GM12873 (cell line): ENCODE measurements around the gene FAM210A.

ENCODE experiments used
- TF ChIP-seq, protein P1 (sequence below): IDR thresholded peaks from 2 replicates; pipeline ENCODE4 v1.5.1; 2012; ENCODE audit warnings: low read depth, mild to moderate bottlenecking, moderate library complexity, low read length, control low read depth; ENCODE audit not compliant: insufficient read depth; ENCODE audit errors: missing control alignments

FAM210A gene, protein sequence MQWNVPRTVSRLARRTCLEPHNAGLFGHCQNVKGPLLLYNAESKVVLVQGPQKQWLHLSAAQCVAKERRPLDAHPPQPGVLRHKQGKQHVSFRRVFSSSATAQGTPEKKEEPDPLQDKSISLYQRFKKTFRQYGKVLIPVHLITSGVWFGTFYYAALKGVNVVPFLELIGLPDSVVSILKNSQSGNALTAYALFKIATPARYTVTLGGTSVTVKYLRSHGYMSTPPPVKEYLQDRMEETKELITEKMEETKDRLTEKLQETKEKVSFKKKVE

DNA sequence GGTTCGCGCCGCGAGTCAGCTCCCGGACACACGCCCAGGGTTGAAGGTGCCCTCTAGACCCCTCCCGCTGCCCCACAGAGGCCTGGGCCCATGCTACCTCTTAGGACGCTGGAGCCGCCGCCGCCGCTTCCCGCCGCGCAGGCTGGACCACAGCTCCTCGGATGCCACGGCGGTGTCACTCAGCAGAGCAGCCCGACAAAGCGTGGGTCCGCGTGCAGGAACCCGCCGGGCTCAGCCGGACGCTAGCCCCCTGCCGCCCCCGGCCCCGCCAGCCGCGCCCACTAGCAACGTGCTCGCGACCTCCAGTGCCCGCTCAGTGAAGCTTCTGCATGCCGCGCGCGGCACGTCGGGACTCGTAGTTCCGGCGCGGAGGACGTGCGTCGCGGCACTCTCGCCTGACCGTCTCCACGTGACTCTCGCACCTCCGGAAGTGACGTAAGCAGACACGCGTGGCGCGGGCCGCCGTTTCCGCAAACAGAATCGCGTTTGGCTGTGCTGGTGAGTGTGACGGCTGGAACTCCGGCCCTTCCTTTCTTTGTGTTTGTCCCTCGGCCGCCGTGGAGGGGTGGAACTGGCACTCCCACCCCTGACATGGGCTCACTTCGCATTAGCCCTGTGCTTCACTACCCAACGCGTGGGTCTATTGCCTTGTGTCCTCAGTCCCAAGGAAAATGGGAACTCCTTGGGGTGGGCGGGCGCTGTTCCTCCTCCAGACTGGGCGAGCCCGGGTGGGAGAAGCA is at the start of gene FAM210A, which contains the start of gene RNMT:
Gene FAM210A, minus strand, starts transcription at position 327 of the 740 bp plus-strand sequence. CDS start 44,481 bp downstream, outside the sequence.
Gene RNMT, plus strand, starts transcription at position 442 of the 740 bp plus-strand sequence. CDS start 4,845 bp downstream, outside the sequence.
- TF ChIP-seq, protein P1, sequence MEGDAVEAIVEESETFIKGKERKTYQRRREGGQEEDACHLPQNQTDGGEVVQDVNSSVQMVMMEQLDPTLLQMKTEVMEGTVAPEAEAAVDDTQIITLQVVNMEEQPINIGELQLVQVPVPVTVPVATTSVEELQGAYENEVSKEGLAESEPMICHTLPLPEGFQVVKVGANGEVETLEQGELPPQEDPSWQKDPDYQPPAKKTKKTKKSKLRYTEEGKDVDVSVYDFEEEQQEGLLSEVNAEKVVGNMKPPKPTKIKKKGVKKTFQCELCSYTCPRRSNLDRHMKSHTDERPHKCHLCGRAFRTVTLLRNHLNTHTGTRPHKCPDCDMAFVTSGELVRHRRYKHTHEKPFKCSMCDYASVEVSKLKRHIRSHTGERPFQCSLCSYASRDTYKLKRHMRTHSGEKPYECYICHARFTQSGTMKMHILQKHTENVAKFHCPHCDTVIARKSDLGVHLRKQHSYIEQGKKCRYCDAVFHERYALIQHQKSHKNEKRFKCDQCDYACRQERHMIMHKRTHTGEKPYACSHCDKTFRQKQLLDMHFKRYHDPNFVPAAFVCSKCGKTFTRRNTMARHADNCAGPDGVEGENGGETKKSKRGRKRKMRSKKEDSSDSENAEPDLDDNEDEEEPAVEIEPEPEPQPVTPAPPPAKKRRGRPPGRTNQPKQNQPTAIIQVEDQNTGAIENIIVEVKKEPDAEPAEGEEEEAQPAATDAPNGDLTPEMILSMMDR, result no peak

DNA sequence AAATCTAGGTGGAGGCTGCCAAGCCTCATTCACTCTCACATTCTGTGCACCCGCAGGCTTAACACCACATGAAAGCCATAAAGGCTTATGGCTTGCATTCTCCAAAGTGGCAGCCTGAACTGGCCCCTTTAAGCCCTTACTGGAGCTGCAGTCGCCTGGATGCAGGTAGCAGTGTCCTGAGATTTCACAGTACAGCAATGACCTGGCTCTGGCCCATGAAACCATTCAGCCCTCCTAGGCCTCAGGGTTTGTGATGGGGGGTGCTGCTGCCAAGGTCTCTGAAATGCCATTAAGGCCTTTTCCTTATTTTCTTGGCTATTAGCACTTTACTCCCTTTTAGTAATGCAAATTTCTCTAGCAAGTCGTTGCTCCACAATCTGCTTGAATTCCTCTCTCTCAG is 48.7 kb upstream of the FAM210A start:
- TF ChIP-seq, protein P1, result no peak

DNA sequence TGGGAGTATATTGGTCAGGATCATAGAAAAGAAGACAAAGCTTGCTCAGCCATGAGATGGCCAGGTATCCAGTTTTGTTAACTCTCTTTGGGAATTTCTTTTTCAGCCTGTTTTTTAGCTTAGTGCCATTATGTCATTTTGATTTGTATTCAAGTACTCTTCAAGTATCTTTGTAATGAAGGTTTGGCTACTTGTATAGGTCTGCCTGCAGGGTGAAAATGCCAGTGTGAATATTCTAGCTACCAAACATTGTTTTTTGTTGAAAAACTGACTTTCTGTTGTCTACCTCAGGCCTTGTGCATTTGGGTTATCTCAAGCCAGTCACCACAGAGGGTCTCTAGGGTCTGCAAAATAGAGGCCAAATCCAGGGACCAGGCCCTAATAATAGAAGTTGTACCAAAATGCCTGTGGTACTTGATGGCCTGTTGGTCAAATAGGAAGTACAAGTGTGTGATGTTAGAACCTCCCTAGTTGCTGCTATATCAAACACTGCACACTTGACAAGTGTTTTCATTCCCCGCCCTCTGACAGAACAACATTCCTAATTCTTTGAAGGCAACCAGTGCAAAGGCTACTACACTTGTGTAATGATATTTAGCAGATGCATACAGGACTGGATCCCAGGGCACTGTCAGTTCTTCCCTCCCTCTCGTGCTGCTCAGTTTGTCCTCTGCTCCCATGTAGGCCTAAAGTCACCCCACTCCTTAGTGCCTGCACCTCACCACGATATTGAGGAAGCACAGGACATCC is 36.5 kb upstream of the FAM210A start:
- TF ChIP-seq, protein P1, result no peak

DNA sequence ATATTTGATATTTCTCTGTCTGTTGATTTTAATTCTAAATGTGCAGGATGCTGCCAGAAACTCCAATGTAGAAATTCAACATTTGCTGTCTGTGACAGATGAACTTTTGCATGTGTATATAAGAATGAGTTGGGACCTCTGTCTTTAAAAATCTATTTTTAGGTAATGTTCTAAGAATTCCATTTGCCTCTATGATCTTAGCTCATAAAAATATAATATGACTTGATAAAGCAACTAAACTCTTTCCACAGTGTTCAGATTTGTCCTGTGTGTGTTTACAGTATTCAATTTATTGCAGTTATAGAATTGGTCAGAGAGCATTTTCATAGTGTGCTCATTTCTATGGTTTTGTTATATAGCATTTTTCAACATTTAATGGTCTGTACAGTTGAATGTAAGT is 33.7 kb upstream of the FAM210A start:
- TF ChIP-seq, protein P1, result no peak

DNA sequence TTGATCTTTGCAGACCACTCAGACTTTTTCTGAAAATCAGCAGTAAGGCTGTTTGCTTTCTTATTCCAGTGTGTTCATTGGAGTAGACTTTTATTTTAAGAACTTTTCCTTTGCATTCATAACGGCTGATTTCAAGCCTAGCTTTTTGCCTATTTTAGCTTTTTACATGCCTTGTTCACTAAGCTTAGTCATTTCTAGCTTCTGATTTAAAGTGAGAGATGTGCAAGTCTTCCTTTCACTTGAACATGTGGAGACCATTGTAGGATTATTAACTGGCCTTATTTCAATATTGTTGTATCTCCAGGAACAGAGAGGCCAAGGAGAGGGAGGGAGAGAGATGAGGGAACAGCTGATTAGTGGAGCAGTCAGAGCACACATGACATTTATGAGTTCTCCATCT is 32.3 kb upstream of the FAM210A start:
- TF ChIP-seq, protein P1, result no peak

DNA sequence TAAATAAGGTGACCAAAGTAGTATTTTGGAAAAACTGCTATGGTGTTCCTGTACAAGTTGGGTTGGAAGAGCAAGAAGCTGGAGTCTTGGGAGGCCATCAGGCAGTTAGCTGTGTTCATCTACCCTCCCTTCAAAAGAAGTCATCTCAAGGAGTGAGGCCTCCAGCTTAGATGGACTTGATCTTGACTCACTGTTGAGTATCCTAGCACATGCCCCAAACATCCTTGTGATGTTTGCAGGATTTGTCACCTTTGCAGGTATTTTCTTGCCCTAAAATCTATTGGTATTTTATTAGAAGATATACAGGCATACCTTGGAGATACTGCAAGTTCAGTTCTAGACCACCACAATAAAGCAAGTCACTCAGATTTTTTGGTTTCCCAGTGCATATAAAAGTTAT is 30.3 kb upstream of the FAM210A start:
- TF ChIP-seq, protein P1, result no peak

DNA sequence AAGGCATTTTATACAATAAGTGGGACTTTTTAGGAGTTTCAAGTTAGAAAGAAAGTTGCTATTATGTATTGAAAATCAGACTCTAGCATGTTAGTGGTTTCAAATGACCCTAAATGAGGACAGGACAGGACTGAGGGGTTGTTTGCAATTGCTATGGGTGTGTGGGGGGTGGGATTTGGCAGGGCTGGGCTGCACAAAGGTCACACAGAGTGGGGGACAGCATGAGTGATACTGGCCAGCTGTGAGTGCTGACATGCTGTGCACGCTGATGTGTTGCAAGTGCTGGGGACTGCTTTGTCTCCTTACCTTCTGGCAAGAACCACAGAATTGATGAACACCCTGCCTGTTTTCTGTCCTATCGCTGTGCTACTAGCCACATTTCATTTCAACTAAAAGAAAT is 29.9 kb upstream of the FAM210A start:
- TF ChIP-seq, protein P1, result no peak
